Body of pancreas (tissue), 4 donors: ENCODE measurements around the gene SIK3. TPM values are rescaled to one million over a fixed set of nuclear protein-coding genes. Genes with fewer than 3 reads are reported as not detected.
A peak's percentile ranks its signal among the peaks of the same experiment; 100 is the strongest.

Source experiments
- ATAC-seq: fragments of 150-250 bp; one replicate; pipeline ENCODE4 v1.9.1; 2016
- DNase-seq, 4 donors: peaks; one replicate each; pipeline ENCODE4 v3.0.0-alpha.2; 2019
- H3K27ac ChIP-seq, 4 donors: fragments of 200-600 bp; sonication (generic); 1 replicate in 3 of 4; 2 replicates in 1 of 4; pipeline versions ENCODE4 v1.5.1 to v1.6.1; 2016 to 2019; ENCODE audit warnings: mild to moderate bottlenecking in 1 of 4, mixed read lengths in 1 of 4, moderate library complexity in 1 of 4
- H3K27me3 ChIP-seq, 2 donors: fragments of 200-600 bp; sonication (generic); one replicate each; pipeline ENCODE4 v1.6.0; 2016; ENCODE audit warnings: mild to moderate bottlenecking in 1 of 2
- H3K36me3 ChIP-seq, 2 donors: fragments of 200-600 bp; sonication (generic); replicated peaks in 1 of 2; 2 replicates each; pipeline ENCODE4 v1.5.1; 2016; ENCODE audit warnings: low read depth in 2 of 2; ENCODE audit not compliant: insufficient read depth in 1 of 2
- H3K4me1 ChIP-seq: fragments of 200-600 bp; sonication (generic); one replicate; pipeline ENCODE4 v1.6.0; 2016
- H3K4me3 ChIP-seq, 2 donors: fragments of 200-600 bp; sonication (generic); 1 replicate in 1 of 2; 2 replicates in 1 of 2; pipeline ENCODE4 v1.5.1; 2016 to 2019
- H3K9me3 ChIP-seq, 3 donors: fragments of 200-600 bp; sonication (generic); 1 replicate in 2 of 3; 2 replicates in 1 of 3; pipeline ENCODE4 v1.5.1; 2016
- CTCF ChIP-seq, 7 experiments: fragments of 450-650 bp in 4 of 7; fragments of 200-600 bp in 3 of 7; sonication (generic) in 3 of 7; IDR thresholded peaks; one replicate each; pipeline ENCODE4 v1.5.1; 2016 to 2019; ENCODE audit warnings: antibody characterized with exemption in 7 of 7
- POLR2A ChIP-seq, 3 donors: fragments of 450-650 bp; IDR thresholded peaks; one replicate each; pipeline ENCODE4 v1.6.1; 2016; ENCODE audit warnings: antibody characterized with exemption in 3 of 3, mild to moderate bottlenecking in 2 of 3
- WGBS, 2 donors: methylation state at CpG; one replicate each; pipeline ENCODE4 v1.1.5; 2017; 5-methylcytosine and 5-hydroxymethylcytosine counted together
- intact Hi-C: fragments of 100-400 bp; cut with DNase I; formaldehyde crosslinking; loops from one replicate; pipeline ENCODE4 v1.15.1; 2023
- total RNA-seq, 2 donors: library from RNA; depleted of rRNA; stranded (reverse); fragments of >200 nt; gene quantifications; one replicate each; pipeline ENCODE4 v1.1.0, GENCODE V29; 2016

SIK3 gene
- total RNA-seq, 2 donors from 2014 or later, result 24.1 to 46.1 TPM

- ATAC-seq, result no peak
Observed at GRCh38 chr11:116930177-116930576, 168.1 kb downstream of the SIK3 start.

GRCh38 chr11:116929414-116930090, 168.7 kb downstream of the SIK3 start:
- WGBS, 2 donors, result 22 to 25% methylated on average over 6 of the region's 6 CpGs
- intact Hi-C loops, result no loop called here
- Histone ChIP-seq H3K27ac (no peak overlapping the region), H3K4me3 (no peak overlapping the region), H3K4me1 (peaks cover 18% of the 10 kb centered on the region), H3K27me3 (no peaks in the 10 kb centered on the region), H3K9me3 (no peaks in the 10 kb centered on the region), H3K36me3 (no peaks in the 10 kb centered on the region)
- ATAC-seq, result no peak
- DNase-seq, result no peak
- TF ChIP-seq POLR2A (IDR thresholded peaks at IDR 0.05) (no peak), CTCF (IDR thresholded peaks at IDR 0.05) (no peak)

More at GRCh38 chr11:116930177-116930576, 168.1 kb downstream of the SIK3 start:
- H3K27me3 ChIP-seq, result no peaks in the 10 kb centered on the region
- intact Hi-C loops, result no loop called here
- peak in 1 of 4 donors; percentile 8 for DNase-seq
- no peak overlapping the region for H3K4me3 ChIP-seq
- no peaks in the 10 kb centered on the region for H3K9me3 ChIP-seq
- WGBS, 2 donors, result 28 to 34% methylated on average over 4 of the region's 4 CpGs
- peak overlapping the region in 3 of 4 donors; percentile 7 to 32 (median 22) for H3K27ac ChIP-seq
- H3K36me3 ChIP-seq, result no peaks in the 10 kb centered on the region
- peaks cover 18% of the 10 kb centered on the region for H3K4me1 ChIP-seq
- TF ChIP-seq POLR2A (IDR thresholded peaks at IDR 0.05) (no peak), CTCF (IDR thresholded peaks at IDR 0.05) (no peak)

- 57 to 74% methylated on average over 5 of the region's 5 CpGs for WGBS, 2 donors
- ATAC-seq (no peak), DNase-seq (no peak)
- Histone ChIP-seq H3K36me3 (no peaks in the 10 kb centered on the region), H3K27me3 (no peaks in the 10 kb centered on the region), H3K4me3 (no peak overlapping the region), H3K4me1 (peaks cover 18% of the 10 kb centered on the region), H3K9me3 (no peaks in the 10 kb centered on the region), H3K27ac (no peak overlapping the region)
- intact Hi-C loops, result no loop called here
- TF ChIP-seq CTCF (IDR thresholded peaks at IDR 0.05) (no peak), POLR2A (IDR thresholded peaks at IDR 0.05) (no peak)
Observed at GRCh38 chr11:116928845-116929244, 169.4 kb downstream of the SIK3 start.

- Histone ChIP-seq H3K36me3 (no peaks in the 10 kb centered on the region), H3K27me3 (no peaks in the 10 kb centered on the region), H3K4me1 (peaks cover 18% of the 10 kb centered on the region), H3K4me3 (no peak overlapping the region), H3K9me3 (no peaks in the 10 kb centered on the region), H3K27ac (no peak overlapping the region)
- 67 to 89% methylated on average over 1 of the region's 1 CpG for WGBS, 2 donors
- TF ChIP-seq CTCF (IDR thresholded peaks at IDR 0.05) (no peak), POLR2A (IDR thresholded peaks at IDR 0.05) (no peak)
- intact Hi-C loops, result no loop called here
- ATAC-seq (no peak), DNase-seq (no peak)
Observed at GRCh38 chr11:116928102-116928777, 170.0 kb downstream of the SIK3 start.
